ENCODE measurements around the gene SELENOV. TPM values are rescaled to one million over a fixed set of nuclear protein-coding genes. Genes with fewer than 3 reads are reported as not detected.

The SELENOV gene
- total RNA-seq, 1 donor from 2014 or later, result 0.41 TPM

GRCh38 chr19:39517432-39517831, 2.5 kb downstream of the SELENOV start:
- DNase-seq (ENCODE audit: low spot score in 2 of 2), result no peak
- FAIRE-seq, result no peak

GRCh38 chr19:39518458-39518857, 3.5 kb downstream of the SELENOV start:
- DNase-seq (ENCODE audit: low spot score in 2 of 2) (no peak), FAIRE-seq (no peak)

DNA sequence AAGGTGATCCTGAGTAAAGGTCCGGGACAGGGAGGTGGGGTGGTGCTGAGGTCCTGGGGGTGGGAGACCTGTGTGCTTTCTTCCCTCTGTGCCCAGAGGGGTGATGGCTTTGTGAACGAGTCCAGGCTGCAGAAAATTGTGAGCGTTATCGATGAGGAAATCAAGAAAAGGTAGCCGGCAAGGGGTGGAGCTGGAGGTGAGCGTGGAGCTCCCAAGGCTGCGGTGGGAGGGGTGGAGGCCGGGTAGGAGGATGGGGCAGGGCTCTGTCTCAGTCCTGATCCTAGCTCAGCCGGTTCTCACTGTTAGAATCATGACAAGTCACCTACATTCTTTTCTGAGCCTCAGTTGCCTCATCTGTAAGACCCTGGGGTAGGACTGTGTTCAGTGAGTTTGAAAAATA, 4.0 kb downstream of the SELENOV start:
- DNase-seq (ENCODE audit: low spot score in 2 of 2), result no peak
- no peak for FAIRE-seq

GRCh38 chr19:39520541-39521484, 5.9 kb downstream of the SELENOV start:
- DNase-seq (ENCODE audit: low spot score in 2 of 2) (no peak), FAIRE-seq (no peak)

DNA sequence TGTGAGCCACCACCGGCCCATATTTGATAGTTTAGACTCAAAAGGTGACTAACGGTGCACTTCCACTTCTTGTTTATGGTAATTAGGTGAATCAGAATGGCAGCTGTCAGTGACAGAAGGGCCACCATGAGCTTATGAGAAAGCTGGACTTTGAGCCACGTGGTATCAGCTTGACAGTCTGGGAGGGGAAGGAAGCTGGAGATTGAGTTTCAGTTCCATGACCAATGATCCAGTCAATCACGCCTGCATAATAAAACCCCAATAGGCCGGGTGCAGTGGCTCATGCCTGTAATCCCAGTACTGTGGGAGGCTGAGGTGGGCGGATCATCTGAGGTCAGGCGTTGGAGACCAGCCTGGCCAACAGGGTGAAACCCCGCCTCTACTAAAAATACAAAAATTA, 9.6 kb downstream of the SELENOV start:
- DNase-seq (ENCODE audit: low spot score in 2 of 2) (no peak), FAIRE-seq (no peak)

GRCh38 chr19:39525205-39525604, 10.3 kb downstream of the SELENOV start:
- DNase-seq (ENCODE audit: low spot score in 2 of 2), result peak in 1 of 2 donors; percentile 3
- no peak for FAIRE-seq

GRCh38 chr19:39531834-39532232, 16.9 kb downstream of the SELENOV start:
- no peak for FAIRE-seq
- DNase-seq (ENCODE audit: low spot score in 2 of 2), result no peak

- FAIRE-seq (no peak), DNase-seq (ENCODE audit: low spot score in 2 of 2) (peak; percentile 91 to 92)
These were observed 17.5 kb downstream of the SELENOV start, which contains the start of gene EID2B for GRCh38 chr19:39532233-39533002. TSS of gene EID2B (minus strand) at chr19:39532852. CDS start at chr19:39532802, 50 bp downstream.

DNA sequence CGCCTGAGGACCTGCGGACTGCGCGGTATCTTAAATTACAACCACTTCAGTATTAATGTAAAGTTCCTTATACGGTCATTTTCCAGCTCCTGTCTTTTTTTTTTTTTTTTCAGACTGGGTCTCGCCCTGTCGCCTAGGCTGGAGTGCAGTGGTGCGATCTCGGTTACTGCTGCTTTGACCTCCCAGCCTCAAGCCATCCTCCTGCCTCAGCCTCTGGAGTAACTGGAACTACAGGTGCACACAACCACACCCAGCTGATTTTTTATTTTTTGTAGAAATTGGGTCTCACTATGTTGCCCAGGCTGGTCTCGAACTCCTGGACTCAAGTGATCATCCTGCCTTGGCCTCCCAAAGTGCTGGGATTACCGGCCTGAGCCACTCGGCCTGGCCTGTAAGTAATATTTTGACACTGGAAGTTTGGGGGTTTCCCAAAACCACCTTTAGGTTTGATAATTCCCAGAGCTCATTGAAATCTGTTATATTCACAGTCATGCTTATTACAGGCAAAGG, 18.1 kb downstream of the SELENOV start:
- FAIRE-seq (no peak), DNase-seq (ENCODE audit: low spot score in 2 of 2) (no peak)

GRCh38 chr19:39533791-39534190, 18.9 kb downstream of the SELENOV start:
- no peak for FAIRE-seq
- no peak for DNase-seq (ENCODE audit: low spot score in 2 of 2)

GRCh38 chr19:39539165-39539517, 24.2 kb downstream of the SELENOV start:
- DNase-seq (ENCODE audit: low spot score in 2 of 2), result no peak
- no peak for FAIRE-seq

- FAIRE-seq (no peak), DNase-seq (ENCODE audit: low spot score in 2 of 2) (peak; percentile 92 to 95)
These were observed 24.8 kb downstream of the SELENOV start, which contains the start of gene EID2 for GRCh38 chr19:39539518-39540332. TSS of gene EID2 (minus strand) at chr19:39540161. CDS start at chr19:39540079, 82 bp downstream.

DNA sequence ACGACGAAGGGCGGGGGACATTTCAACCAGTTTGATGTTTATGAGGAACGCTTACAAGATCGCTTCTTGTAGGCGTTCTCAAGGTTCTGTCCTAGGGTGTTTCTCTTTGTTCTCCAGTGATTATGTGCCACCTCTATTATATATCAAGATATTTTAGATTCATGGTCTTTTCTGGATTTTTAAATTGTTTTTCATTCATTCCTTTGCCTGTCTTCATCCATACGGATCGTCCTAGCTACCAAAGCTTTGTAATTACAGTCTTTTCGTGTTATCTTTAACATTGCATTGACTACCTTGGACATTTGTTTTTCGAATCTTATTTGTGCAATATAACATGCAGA, 25.4 kb downstream of the SELENOV start:
- FAIRE-seq (no peak), DNase-seq (ENCODE audit: low spot score in 2 of 2) (no peak)

GRCh38 chr19:39542206-39542605, 27.3 kb downstream of the SELENOV start:
- FAIRE-seq (no peak), DNase-seq (ENCODE audit: low spot score in 2 of 2) (no peak)

DNA sequence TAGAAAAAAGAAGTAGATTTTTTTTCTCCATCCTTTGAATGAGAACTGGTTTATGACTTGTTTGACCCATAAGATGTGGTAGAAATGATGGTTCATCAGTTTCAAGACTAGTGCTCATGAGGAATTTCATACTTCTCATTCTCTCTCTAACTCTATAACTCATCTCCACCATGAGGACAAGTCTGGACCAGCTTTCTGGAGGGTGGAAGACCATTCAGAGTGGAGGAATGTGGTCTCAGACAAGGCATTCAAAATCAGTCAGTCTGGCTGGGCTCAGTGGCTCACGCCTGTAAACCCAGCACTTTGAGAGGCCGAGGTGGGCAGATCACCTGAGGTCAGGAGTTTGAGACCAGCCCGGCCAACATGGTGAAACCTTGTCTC, 28.5 kb downstream of the SELENOV start:
- no peak for DNase-seq (ENCODE audit: low spot score in 2 of 2)
- no peak for FAIRE-seq

DNA sequence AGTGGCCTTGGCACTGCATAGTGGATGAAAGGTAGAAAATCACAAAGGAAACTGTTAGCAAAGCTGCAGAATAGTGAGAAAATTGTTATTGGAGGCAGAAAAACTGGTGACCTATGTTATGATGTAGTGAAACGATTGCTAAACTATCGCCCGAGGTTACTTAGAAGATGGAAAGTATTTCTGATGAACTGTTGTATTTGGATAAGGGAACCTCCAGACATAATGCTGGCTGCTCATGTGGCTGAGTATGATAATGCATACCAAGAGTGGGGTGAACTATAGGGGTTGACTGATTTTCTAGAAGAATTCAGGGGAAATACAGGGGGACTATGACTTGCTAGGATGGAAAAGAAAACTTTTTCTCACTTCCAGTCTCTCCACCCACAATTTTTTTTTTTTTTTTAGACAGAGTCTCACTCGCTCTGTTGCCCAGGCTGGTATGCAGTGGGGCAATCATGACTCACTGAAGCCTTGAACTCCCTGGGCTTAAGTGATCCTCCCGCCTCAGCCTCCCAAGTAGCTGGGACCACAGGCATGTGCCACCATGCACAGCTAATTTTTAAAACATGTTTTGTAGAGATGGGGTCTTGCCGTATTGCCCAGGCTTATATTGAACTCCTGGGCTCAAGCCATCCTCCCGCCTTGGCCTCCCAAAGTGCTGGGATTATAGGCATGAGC, 29.4 kb downstream of the SELENOV start:
- no peak for FAIRE-seq
- DNase-seq (ENCODE audit: low spot score in 2 of 2), result no peak

- no peak for FAIRE-seq
- no peak for DNase-seq (ENCODE audit: low spot score in 2 of 2)
These were observed 30.0 kb downstream of the SELENOV start for GRCh38 chr19:39544911-39545310.

GRCh38 chr19:39546599-39546998, 31.7 kb downstream of the SELENOV start:
- FAIRE-seq, result no peak
- no peak for DNase-seq (ENCODE audit: low spot score in 2 of 2)

DNA sequence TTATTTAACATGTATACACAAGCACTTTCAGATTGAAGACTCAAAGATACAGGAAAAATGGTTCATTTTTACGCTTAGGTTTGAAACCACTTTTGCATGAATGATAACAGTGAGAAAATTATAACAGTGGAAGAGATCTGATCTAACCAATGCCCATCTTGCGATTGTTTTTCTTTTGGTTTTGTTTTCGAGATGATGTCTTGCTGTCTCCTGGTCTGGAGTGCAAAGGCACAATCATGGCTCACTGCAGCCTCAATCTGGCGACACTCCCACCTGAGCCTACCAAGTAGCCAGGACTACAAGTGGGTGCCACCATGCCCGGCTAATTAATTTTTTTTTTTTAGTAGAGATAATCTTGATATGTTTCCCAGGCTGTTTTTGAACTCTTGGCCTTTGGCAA, 35.3 kb downstream of the SELENOV start:
- DNase-seq (ENCODE audit: low spot score in 2 of 2), result no peak
- FAIRE-seq, result no peak

GRCh38 chr19:39553082-39553652, 38.2 kb downstream of the SELENOV start:
- no peak for DNase-seq (ENCODE audit: low spot score in 2 of 2)

More at GRCh38 chr19:39553082-39553652, 38.2 kb downstream of the SELENOV start:
- FAIRE-seq, result no peak
